Measurements from ENCODE around the gene ZNF862. TPM values are rescaled to one million over a fixed set of nuclear protein-coding genes. Genes with fewer than 3 reads are reported as not detected.

ZNF862 gene
- total and polyA plus RNA-seq, 12 donors: 3.9 to 13.3 (median 10.2) TPM

DNA sequence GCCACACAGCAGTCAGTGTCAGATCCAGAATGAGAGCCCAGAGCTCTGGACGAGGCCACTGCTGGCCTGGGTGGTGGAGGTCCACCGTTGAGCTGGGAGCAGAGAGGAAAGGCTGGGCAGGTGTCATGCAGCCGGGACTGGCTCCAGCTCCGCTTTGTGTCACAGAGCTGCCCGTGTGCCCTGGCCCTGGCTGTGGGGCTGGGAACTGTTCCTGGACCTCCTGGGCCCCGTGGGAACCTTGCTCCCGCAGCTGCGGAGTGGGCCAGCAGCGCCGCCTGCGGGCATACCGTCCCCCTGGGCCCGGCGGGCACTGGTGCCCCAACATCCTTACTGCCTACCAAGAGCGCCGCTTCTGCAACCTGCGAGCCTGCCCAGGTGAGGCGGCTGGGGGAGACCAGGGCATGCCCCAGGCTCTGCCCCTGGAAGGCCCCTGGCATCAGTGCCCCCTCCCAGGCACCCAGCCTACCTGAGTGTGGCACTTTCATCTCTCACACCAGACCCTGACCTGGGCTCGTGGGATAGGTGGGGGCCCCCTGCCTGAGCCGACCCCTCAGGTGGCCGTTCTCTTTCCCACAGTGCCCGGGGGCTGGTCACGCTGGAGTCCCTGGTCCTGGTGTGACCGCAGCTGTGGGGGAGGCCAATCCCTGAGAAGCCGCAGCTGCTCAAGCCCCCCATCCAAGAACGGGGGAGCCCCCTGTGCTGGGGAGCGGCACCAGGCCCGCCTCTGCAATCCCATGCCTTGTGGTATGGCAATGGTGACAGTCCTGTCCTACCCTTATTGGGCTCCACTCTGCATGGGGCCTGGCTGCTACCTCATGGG is 18.8 kb upstream of the ZNF862 start:
- TF ChIP-seq, protein P1, sequence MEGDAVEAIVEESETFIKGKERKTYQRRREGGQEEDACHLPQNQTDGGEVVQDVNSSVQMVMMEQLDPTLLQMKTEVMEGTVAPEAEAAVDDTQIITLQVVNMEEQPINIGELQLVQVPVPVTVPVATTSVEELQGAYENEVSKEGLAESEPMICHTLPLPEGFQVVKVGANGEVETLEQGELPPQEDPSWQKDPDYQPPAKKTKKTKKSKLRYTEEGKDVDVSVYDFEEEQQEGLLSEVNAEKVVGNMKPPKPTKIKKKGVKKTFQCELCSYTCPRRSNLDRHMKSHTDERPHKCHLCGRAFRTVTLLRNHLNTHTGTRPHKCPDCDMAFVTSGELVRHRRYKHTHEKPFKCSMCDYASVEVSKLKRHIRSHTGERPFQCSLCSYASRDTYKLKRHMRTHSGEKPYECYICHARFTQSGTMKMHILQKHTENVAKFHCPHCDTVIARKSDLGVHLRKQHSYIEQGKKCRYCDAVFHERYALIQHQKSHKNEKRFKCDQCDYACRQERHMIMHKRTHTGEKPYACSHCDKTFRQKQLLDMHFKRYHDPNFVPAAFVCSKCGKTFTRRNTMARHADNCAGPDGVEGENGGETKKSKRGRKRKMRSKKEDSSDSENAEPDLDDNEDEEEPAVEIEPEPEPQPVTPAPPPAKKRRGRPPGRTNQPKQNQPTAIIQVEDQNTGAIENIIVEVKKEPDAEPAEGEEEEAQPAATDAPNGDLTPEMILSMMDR (IDR thresholded peaks at IDR 0.05): no peak
- WGBS, 2 donors: 89 to 90% methylated on average over 28 of the region's 28 CpGs
- no peaks in the 10 kb centered on the region for H3K36me3 ChIP-seq
- DNase-seq (peak in 1 of 2 donors; percentile 5), ATAC-seq (no peak)
- H3K27me3 ChIP-seq: peaks cover 0 to 14% (median 0%) of the 10 kb centered on the region in 7 donors
- no peak overlapping the region for H3K4me3 ChIP-seq
- intact Hi-C loops (cut with DNase I): no loop called here
- H3K27ac ChIP-seq: no peak overlapping the region
- no peaks in the 10 kb centered on the region for H3K4me1 ChIP-seq
- no peaks in the 10 kb centered on the region for H3K9me3 ChIP-seq

DNA sequence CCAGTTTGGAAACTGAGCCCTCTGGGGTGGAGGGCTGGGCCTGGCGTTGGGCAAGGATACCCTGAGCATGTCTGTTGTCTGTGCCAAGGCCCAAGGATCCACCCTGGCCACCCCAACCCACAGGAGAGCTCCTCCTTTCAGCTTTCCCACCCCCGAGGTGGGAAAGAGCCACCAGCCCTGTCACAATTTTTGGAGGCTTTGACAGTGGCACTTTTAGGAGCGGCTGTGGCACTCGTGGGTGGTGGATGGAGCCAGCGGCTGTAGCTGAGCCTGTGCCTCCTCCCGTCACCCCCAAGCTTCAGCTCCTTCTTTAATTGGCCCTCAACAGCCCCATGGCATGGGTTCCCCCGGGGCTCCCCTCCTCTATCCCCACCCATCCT is 18.2 kb upstream of the ZNF862 start:
- DNase-seq: peak in 1 of 2 donors; percentile 4
- 86 to 88% methylated on average over 7 of the region's 7 CpGs for WGBS, 2 donors
- TF ChIP-seq, protein P1 (IDR thresholded peaks at IDR 0.05): no peak
- Histone ChIP-seq H3K27me3 (peaks cover 0 to 13% (median 0%) of the 10 kb centered on the region in 7 donors), H3K4me3 (no peak overlapping the region), H3K9me3 (no peaks in the 10 kb centered on the region), H3K4me1 (no peaks in the 10 kb centered on the region), H3K27ac (no peak overlapping the region), H3K36me3 (no peaks in the 10 kb centered on the region)
- no peak for ATAC-seq
- intact Hi-C loops (cut with DNase I): no loop called here

DNA sequence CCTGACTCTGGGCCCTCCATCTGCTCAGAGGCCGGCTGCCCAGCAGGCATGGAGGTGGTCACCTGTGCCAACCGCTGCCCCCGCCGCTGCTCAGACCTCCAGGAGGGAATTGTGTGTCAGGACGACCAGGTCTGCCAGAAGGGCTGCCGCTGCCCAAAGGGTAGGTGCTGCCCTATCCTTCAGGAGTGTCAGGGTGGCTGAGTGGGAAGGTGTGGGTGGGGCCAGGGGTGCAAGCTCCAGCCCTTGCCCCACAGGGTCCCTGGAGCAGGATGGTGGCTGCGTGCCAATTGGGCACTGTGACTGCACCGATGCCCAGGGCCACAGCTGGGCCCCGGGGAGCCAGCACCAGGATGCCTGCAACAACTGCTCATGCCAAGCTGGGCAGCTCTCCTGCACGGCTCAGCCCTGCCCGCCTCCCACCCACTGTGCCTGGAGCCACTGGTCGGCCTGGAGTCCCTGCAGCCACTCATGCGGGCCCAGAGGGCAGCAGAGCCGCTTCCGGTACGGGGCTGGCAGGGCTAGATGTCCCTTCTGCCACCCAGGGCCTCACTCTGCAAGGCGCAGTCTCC is 17.5 kb upstream of the ZNF862 start:
- intact Hi-C loops (cut with DNase I): no loop called here
- H3K9me3 ChIP-seq: no peaks in the 10 kb centered on the region
- DNase-seq: peak in 1 of 2 donors; percentile 8
- ATAC-seq: no peak
- H3K27ac ChIP-seq: no peak overlapping the region
- H3K4me3 ChIP-seq: no peak overlapping the region
- no peaks in the 10 kb centered on the region for H3K36me3 ChIP-seq
- WGBS, 2 donors: 88 to 89% methylated on average over 17 of the region's 17 CpGs
- TF ChIP-seq, protein P1 (IDR thresholded peaks at IDR 0.05): no peak
- H3K4me1 ChIP-seq: no peaks in the 10 kb centered on the region
- peaks cover 0 to 11% (median 0%) of the 10 kb centered on the region in 7 donors for H3K27me3 ChIP-seq

DNA sequence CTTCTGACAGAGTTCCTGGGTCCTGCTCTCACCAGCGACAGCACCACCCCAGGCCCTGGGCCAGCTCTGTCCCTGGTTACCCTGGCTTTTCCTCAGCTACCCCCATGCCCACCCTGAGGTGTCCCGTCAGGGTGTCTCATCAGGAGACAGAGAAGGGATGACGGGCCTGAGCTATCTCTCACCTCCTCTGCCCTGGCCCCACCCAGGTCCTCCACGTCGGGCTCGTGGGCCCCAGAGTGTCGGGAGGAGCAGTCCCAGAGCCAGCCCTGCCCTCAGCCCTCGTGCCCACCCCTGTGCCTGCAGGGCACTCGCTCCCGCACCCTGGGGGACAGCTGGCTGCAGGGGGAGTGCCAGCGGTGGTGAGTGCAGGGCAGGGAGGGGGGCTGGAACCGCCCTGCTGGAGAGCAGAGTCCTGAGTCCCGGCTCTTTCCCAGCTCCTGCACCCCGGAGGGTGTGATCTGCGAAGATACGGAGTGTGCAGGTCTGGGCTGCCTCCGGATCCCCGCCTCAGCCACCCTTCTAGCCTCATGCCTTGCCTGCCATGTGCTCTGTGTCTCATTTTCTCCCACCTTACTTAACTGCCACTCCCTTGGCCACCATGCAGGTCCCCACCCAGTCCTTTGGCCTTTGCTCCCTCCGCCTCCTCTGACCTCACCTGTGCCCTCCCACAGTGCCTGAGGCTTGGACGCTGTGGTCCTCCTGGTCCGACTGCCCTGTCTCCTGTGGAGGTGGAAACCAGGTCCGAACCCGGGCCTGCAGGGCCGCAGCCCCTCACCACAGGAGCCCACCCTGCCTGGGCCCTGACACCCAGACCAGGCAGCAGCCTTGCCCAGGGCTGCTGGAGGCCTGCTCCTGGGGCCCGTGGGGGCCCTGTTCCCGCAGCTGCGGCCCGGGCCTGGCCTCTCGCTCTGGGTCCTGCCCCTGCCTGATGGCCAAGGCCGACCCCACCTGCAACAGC is 16.7 kb upstream of the ZNF862 start:
- Histone ChIP-seq H3K9me3 (no peaks in the 10 kb centered on the region), H3K27me3 (peaks cover 0 to 4% (median 0%) of the 10 kb centered on the region in 7 donors), H3K36me3 (no peaks in the 10 kb centered on the region), H3K4me1 (no peaks in the 10 kb centered on the region), H3K4me3 (no peak overlapping the region), H3K27ac (no peak overlapping the region)
- ATAC-seq (no peak), DNase-seq (peak in 1 of 2 donors; percentile 6)
- TF ChIP-seq, protein P1 (IDR thresholded peaks at IDR 0.05): no peak
- WGBS, 2 donors: 89 to 92% methylated on average over 30 of the region's 30 CpGs
- intact Hi-C loops (cut with DNase I): no loop called here
